Natural killer cell (primary cell): ENCODE measurements around the gene ADAMTSL1. TPM values are rescaled to one million over a fixed set of nuclear protein-coding genes. Genes with fewer than 3 reads are reported as not detected.

Source experiments
- ATAC-seq, 3 donors: fragments of 150-1000 bp in 2 of 3; fragments of 200-7000 bp in 1 of 3; cut with Tn5 transposase; 1 replicate in 1 of 3; 2 replicates in 2 of 3; pipeline ENCODE4 v1.10.0; 2021; ENCODE audit warnings: mild to moderate bottlenecking in 2 of 3, moderate library complexity in 2 of 3
- DNase-seq, 2 donors: peaks; one replicate each; pipeline versions ENCODE4 v3.0.0 to v3.0.0-alpha.2; 2013 to 2021; ENCODE audit warnings: mixed read lengths in 1 of 2
- H3K27ac ChIP-seq: one replicate; pipeline ENCODE4 v1.5.1; 2013; ENCODE audit warnings: mild to moderate bottlenecking, low read length
- H3K27me3 ChIP-seq: one replicate; pipeline ENCODE4 v1.6.1; 2013; ENCODE audit warnings: low read length; ENCODE audit not compliant: control insufficient read depth, insufficient read depth
- H3K36me3 ChIP-seq: one replicate; pipeline ENCODE4 v1.6.1; 2013; ENCODE audit warnings: low read length; ENCODE audit not compliant: control insufficient read depth, insufficient read depth
- H3K4me1 ChIP-seq: one replicate; pipeline ENCODE4 v1.6.1; 2013; ENCODE audit warnings: low read length; ENCODE audit not compliant: control insufficient read depth, insufficient read depth
- H3K4me3 ChIP-seq: one replicate; pipeline ENCODE4 v1.5.1; 2013; ENCODE audit warnings: low read length
- H3K9me3 ChIP-seq: one replicate; pipeline ENCODE4 v1.6.1; 2013; ENCODE audit warnings: low read length; ENCODE audit not compliant: control insufficient read depth, insufficient read depth
- H3K27ac Mint-ChIP-seq, 2 donors: one replicate each; pipeline ENCODE4 v1.8.0; 2022; ENCODE audit warnings: mild to moderate bottlenecking in 2 of 2, mixed read lengths in 2 of 2, moderate library complexity in 1 of 2
- H3K27me3 Mint-ChIP-seq, 2 donors: one replicate each; pipeline ENCODE4 v1.8.0; 2022; ENCODE audit warnings: low read depth in 2 of 2, mixed read lengths in 2 of 2
- H3K36me3 Mint-ChIP-seq: one replicate; pipeline ENCODE4 v1.8.0; 2022; ENCODE audit warnings: mixed read lengths
- H3K4me1 Mint-ChIP-seq, 2 donors: one replicate each; pipeline ENCODE4 v1.8.0; 2022; ENCODE audit warnings: mixed read lengths in 2 of 2
- H3K4me3 Mint-ChIP-seq: one replicate; pipeline ENCODE4 v1.8.0; 2022; ENCODE audit warnings: mild to moderate bottlenecking, moderate library complexity, mixed read lengths
- H3K9me3 Mint-ChIP-seq, 2 donors: one replicate each; pipeline ENCODE4 v1.8.0; 2022; ENCODE audit warnings: mixed read lengths in 2 of 2
- WGBS: methylation state at CpG from one replicate; pipeline ENCODE4 v1.1.7; 2013; ENCODE audit warnings: missing lambda C conversion rate; ENCODE audit not compliant: insufficient coverage; 5-methylcytosine and 5-hydroxymethylcytosine counted together
- intact Hi-C: fragments of 100-400 bp; cut with micrococcal nuclease; formaldehyde crosslinking; loops from one replicate; pipeline ENCODE4 v1.14.2; 2022
- total RNA-seq, 4 donors: library from RNA; stranded (reverse); fragments of 120-200 nt in 1 of 4; gene quantifications; one replicate each; pipeline versions ENCODE4 v1.2.3 to v1.2.4, GENCODE V29; 2013 to 2022
- TF ChIP-seq, protein P1 (sequence below): fragments of 200-600 bp; IDR thresholded peaks from one replicate; pipeline ENCODE4 v1.8.0; 2022; ENCODE audit warnings: antibody characterized with exemption

ADAMTSL1 gene
- total RNA-seq, 3 donors from 2014 or later (not counting 1 experiment from before 2014, with no cell fraction given) = not detected

- no peak for DNase-seq
- Histone ChIP-seq H3K27ac (no peak overlapping the region), H3K4me3 (no peak overlapping the region), H3K9me3 (no peaks in the 10 kb centered on the region), H3K36me3 (no peaks in the 10 kb centered on the region), H3K4me1 (no peaks in the 10 kb centered on the region), H3K27me3 (no peaks in the 10 kb centered on the region)
- H3K4me3 Mint-ChIP-seq = no peak overlapping the region
- H3K9me3 Mint-ChIP-seq = peaks cover 0 to 2% of the 10 kb centered on the region in 2 donors
- H3K4me1 Mint-ChIP-seq = no peaks in the 10 kb centered on the region
- TF ChIP-seq, protein P1, sequence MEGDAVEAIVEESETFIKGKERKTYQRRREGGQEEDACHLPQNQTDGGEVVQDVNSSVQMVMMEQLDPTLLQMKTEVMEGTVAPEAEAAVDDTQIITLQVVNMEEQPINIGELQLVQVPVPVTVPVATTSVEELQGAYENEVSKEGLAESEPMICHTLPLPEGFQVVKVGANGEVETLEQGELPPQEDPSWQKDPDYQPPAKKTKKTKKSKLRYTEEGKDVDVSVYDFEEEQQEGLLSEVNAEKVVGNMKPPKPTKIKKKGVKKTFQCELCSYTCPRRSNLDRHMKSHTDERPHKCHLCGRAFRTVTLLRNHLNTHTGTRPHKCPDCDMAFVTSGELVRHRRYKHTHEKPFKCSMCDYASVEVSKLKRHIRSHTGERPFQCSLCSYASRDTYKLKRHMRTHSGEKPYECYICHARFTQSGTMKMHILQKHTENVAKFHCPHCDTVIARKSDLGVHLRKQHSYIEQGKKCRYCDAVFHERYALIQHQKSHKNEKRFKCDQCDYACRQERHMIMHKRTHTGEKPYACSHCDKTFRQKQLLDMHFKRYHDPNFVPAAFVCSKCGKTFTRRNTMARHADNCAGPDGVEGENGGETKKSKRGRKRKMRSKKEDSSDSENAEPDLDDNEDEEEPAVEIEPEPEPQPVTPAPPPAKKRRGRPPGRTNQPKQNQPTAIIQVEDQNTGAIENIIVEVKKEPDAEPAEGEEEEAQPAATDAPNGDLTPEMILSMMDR = no peak
- ATAC-seq = no peak
- H3K27ac Mint-ChIP-seq = no peak overlapping the region
- intact Hi-C loops = no loop called here
- 97% methylated on average over 7 of the region's 7 CpGs for WGBS
- H3K27me3 Mint-ChIP-seq = peaks cover 0 to 3% of the 10 kb centered on the region in 2 donors
- H3K36me3 Mint-ChIP-seq = no peaks in the 10 kb centered on the region
These were observed 13.9 kb upstream of the ADAMTSL1 start for GRCh38 chr9:18459962-18460584.

DNA sequence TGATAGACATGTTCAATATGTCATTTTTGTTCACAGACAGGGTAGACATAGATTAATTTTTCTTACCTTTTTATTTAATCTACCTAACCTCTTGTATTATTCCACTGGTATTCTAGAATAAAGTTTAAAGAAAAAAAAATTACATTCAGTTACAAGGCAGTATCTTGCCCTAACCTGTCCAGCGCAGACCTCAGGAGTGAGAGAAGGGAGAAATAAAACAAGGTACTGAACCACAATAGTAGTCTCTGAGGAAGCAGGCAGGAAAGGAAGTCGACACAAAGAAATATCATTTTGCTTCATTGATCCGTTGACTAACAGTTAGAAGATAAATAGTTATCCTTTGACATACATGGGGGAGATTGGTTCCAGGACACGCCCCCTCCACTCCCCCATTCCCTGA, 12.5 kb upstream of the ADAMTSL1 start:
- Histone ChIP-seq H3K4me1 (no peaks in the 10 kb centered on the region), H3K4me3 (no peak overlapping the region), H3K9me3 (no peaks in the 10 kb centered on the region), H3K27me3 (no peaks in the 10 kb centered on the region), H3K36me3 (no peaks in the 10 kb centered on the region), H3K27ac (no peak overlapping the region)
- H3K27me3 Mint-ChIP-seq = peaks cover 0 to 3% of the 10 kb centered on the region in 2 donors
- no peak overlapping the region for H3K27ac Mint-ChIP-seq
- TF ChIP-seq, protein P1 = no peak
- WGBS = 68% methylated on average over 4 of the region's 4 CpGs
- no peak overlapping the region for H3K4me3 Mint-ChIP-seq
- H3K36me3 Mint-ChIP-seq = no peaks in the 10 kb centered on the region
- intact Hi-C loops = no loop called here
- no peak for ATAC-seq
- no peak for DNase-seq
- peaks cover 0 to 2% of the 10 kb centered on the region in 2 donors for H3K9me3 Mint-ChIP-seq
- no peaks in the 10 kb centered on the region for H3K4me1 Mint-ChIP-seq

DNA sequence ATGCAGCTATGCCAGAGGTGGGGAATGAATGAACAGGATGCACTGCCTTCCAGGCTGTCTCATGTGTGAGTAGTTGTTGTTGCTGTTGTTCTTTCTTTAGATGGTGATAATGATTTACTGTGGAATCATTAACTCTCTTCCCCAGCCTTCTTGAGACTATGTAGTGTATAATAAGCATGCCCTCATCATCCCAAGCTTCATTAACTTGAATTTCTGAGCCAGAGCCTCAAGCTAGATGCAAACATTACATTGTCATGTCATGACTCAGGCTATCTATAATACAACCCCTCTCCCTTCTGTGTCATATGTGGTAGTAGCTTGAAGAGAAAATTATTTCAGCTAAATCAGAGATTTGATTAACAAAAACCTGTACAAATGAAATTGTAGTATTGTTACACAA, 10.0 kb upstream of the ADAMTSL1 start:
- TF ChIP-seq, protein P1 = no peak
- Mint-ChIP-seq H3K4me1 (no peaks in the 10 kb centered on the region), H3K27me3 (no peaks in the 10 kb centered on the region), H3K36me3 (no peaks in the 10 kb centered on the region), H3K27ac (no peak overlapping the region), H3K4me3 (no peak overlapping the region), H3K9me3 (peaks cover 0 to 2% of the 10 kb centered on the region in 2 donors)
- ATAC-seq (no peak), DNase-seq (no peak)
- Histone ChIP-seq H3K27me3 (no peaks in the 10 kb centered on the region), H3K27ac (no peak overlapping the region), H3K4me1 (no peaks in the 10 kb centered on the region), H3K9me3 (no peaks in the 10 kb centered on the region), H3K36me3 (no peaks in the 10 kb centered on the region), H3K4me3 (no peak overlapping the region)
- intact Hi-C loops = no loop called here

DNA sequence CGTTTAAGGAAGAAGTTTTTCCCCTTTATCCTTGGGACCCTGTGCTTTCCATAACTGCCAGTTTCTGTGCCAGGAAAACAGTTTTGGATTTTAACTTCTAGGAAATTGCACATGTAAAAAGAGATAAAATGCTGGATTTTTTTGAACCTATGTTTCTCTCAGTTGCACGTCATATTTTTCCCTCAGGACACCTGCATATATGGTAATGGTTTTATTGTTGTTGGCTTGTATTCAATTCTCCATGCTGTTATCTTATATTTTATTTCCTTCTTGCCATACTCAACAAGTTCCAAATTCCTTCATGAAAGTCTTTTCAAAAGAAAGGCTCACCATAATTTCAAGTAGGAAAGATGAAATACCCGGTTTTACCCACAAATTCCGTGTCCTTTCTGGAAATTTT, 7.9 kb upstream of the ADAMTSL1 start:
- 80% methylated on average over 1 of the region's 4 CpGs for WGBS
- no peaks in the 10 kb centered on the region for H3K4me1 ChIP-seq
- Mint-ChIP-seq H3K4me1 (no peaks in the 10 kb centered on the region), H3K27ac (no peak overlapping the region), H3K4me3 (no peak overlapping the region), H3K27me3 (no peaks in the 10 kb centered on the region), H3K36me3 (no peaks in the 10 kb centered on the region), H3K9me3 (peaks cover 0 to 2% of the 10 kb centered on the region in 2 donors)
- intact Hi-C loops = no loop called here
- no peaks in the 10 kb centered on the region for H3K27me3 ChIP-seq
- ATAC-seq (no peak), DNase-seq (no peak)
- no peaks in the 10 kb centered on the region for H3K36me3 ChIP-seq
- no peak overlapping the region for H3K27ac ChIP-seq
- no peaks in the 10 kb centered on the region for H3K9me3 ChIP-seq
- H3K4me3 ChIP-seq = no peak overlapping the region
- TF ChIP-seq, protein P1 = no peak
